Neural cell (in vitro differentiated cells): Measurements from ENCODE around the gene NDEL1. TPM values are rescaled to one million over a fixed set of nuclear protein-coding genes. Genes with fewer than 3 reads are reported as not detected.
A peak's percentile ranks its signal among the peaks of the same experiment; 100 is the strongest.

ENCODE experiments used
- H2AFZ ChIP-seq: fragments of 200-600, 300-800 bp; sonication (generic), shearing (Covaris generic); 2 replicates; pipeline ENCODE4 v1.6.0; 2014; ENCODE audit warnings: low read depth, mild to moderate bottlenecking, antibody characterized with exemption, low read length, moderate library complexity
- H3F3A ChIP-seq: fragments of 200-600 bp; shearing (Covaris generic); 2 replicates; pipeline ENCODE4 v1.6.1; 2016; ENCODE audit warnings: mild to moderate bottlenecking, moderate library complexity, mixed read lengths, antibody characterized with exemption, low read length; ENCODE audit not compliant: insufficient read depth, poor library complexity, severe bottlenecking
- H3K27ac ChIP-seq: fragments of 200-600, 300-800 bp; sonication (generic), shearing (Covaris generic); 2 replicates; pipeline ENCODE4 v1.5.1; 2014; ENCODE audit warnings: mild to moderate bottlenecking, low read length, moderate library complexity
- H3K27me3 ChIP-seq: fragments of 300-800, 200-600 bp; sonication (generic), shearing (Covaris generic); 2 replicates; pipeline ENCODE4 v1.6.0; 2014; ENCODE audit warnings: mild to moderate bottlenecking, low read depth, low read length, moderate library complexity; ENCODE audit not compliant: insufficient read depth
- H3K36me3 ChIP-seq: fragments of 300-800, 200-600 bp; sonication (generic), shearing (Covaris generic); 2 replicates; pipeline ENCODE4 v1.5.1; 2014; ENCODE audit warnings: mild to moderate bottlenecking, antibody characterized with exemption, low read length, moderate library complexity; ENCODE audit not compliant: insufficient read depth
- H3K4me2 ChIP-seq: fragments of 300-800, 200-600 bp; sonication (generic), shearing (Covaris generic); 2 replicates; pipeline ENCODE4 v1.6.0; 2014; ENCODE audit warnings: mild to moderate bottlenecking, low read length
- H3K4me3 ChIP-seq: fragments of 300-800, 200-600 bp; sonication (generic), shearing (Covaris generic); 2 replicates; pipeline ENCODE4 v1.5.1; 2014; ENCODE audit warnings: mild to moderate bottlenecking, low read length, moderate library complexity
- H3K79me2 ChIP-seq: fragments of 200-600 bp; shearing (Covaris generic); replicated peaks from 2 replicates; pipeline ENCODE4 v1.6.0; 2014; ENCODE audit warnings: mild to moderate bottlenecking, low read length, moderate library complexity; ENCODE audit not compliant: insufficient read depth
- H3K9ac ChIP-seq: fragments of 300-800, 200-600 bp; sonication (generic), shearing (Covaris generic); 2 replicates; pipeline ENCODE4 v1.6.1; 2016; ENCODE audit warnings: mild to moderate bottlenecking, low read length, mixed read lengths
- H3K9me2 ChIP-seq: fragments of 200-600 bp; shearing (Covaris generic); 2 replicates; pipeline ENCODE4 v1.6.1; 2016; ENCODE audit warnings: mild to moderate bottlenecking, low read length, mixed read lengths; ENCODE audit not compliant: insufficient read depth
- H3K9me3 ChIP-seq: fragments of 200-600, 300-800 bp; sonication (generic), shearing (Covaris generic); 2 replicates; pipeline ENCODE4 v1.6.1; 2016; ENCODE audit warnings: mild to moderate bottlenecking, mixed run types, low read length, moderate library complexity, mixed read lengths
- H4K20me1 ChIP-seq: fragments of 200-600 bp; shearing (Covaris generic); 2 replicates; pipeline ENCODE4 v1.6.1; 2016; ENCODE audit warnings: mild to moderate bottlenecking, mixed run types; ENCODE audit not compliant: insufficient read depth
- CTCF ChIP-seq: fragments of 450-650 bp; IDR thresholded peaks from 2 replicates; pipeline ENCODE4 v1.5.1; 2014; ENCODE audit warnings: antibody characterized with exemption, mild to moderate bottlenecking, moderate library complexity; ENCODE audit not compliant: poor library complexity, severe bottlenecking
- EP300 ChIP-seq: fragments of 450-650 bp; conservative IDR thresholded peaks from 2 replicates; pipeline ENCODE4 v1.6.1; 2014; ENCODE audit warnings: antibody characterized with exemption, mild to moderate bottlenecking, moderate library complexity; ENCODE audit not compliant: poor library complexity, severe bottlenecking
- EZH2 ChIP-seq: fragments of 200-600, 300-800 bp; shearing (Covaris generic), sonication (generic); IDR thresholded peaks from 2 replicates; pipeline ENCODE4 v1.6.1; 2014; ENCODE audit warnings: antibody characterized with exemption, low read length, borderline replicate concordance, mild to moderate bottlenecking; ENCODE audit not compliant: insufficient read depth, poor library complexity, severe bottlenecking
- MXI1 ChIP-seq: fragments of 450-650 bp; conservative IDR thresholded peaks from 2 replicates; pipeline ENCODE4 v1.6.1; 2014; ENCODE audit warnings: antibody characterized with exemption, mild to moderate bottlenecking; ENCODE audit not compliant: poor library complexity, severe bottlenecking
- POLR2AphosphoS5 ChIP-seq: IDR thresholded peaks from 2 replicates; pipeline ENCODE4 v1.6.1; 2012
- RAD21 ChIP-seq: fragments of 450-650 bp; conservative IDR thresholded peaks from 2 replicates; pipeline ENCODE4 v1.6.1; 2014; ENCODE audit warnings: antibody characterized with exemption, mild to moderate bottlenecking, moderate library complexity
- REST ChIP-seq: IDR thresholded peaks from 2 replicates; pipeline ENCODE4 v1.6.1; 2012; ENCODE audit warnings: borderline replicate concordance
- SMC3 ChIP-seq: fragments of 450-650 bp; conservative IDR thresholded peaks from 2 replicates; pipeline ENCODE4 v1.6.1; 2014; ENCODE audit warnings: antibody characterized with exemption, mild to moderate bottlenecking, moderate library complexity; ENCODE audit not compliant: poor library complexity
- TAF1 ChIP-seq: IDR thresholded peaks from 2 replicates; pipeline ENCODE4 v1.6.1; 2012; ENCODE audit warnings: low read depth
- polyA plus RNA-seq: library from polyadenylated mRNA; depleted of rRNA; stranded (reverse); fragments of >200 nt; gene quantifications from 2 replicates; pipeline ENCODE4 v1.2.3, GENCODE V29; 2014

NDEL1 gene
- polyA plus RNA-seq, 1 donor from 2014 or later, result 25.7 TPM

- Histone ChIP-seq H3K9ac (no peak overlapping the region), H3K27ac (no peak overlapping the region), H2AFZ (no peak overlapping the region), H3K4me3 (no peak overlapping the region), H3K79me2 (no peaks in the 10 kb centered on the region), H4K20me1 (no peaks in the 10 kb centered on the region), H3K27me3 (no peaks in the 10 kb centered on the region), H3K36me3 (no peaks in the 10 kb centered on the region), H3K4me2 (no peak overlapping the region), H3K9me2 (no peaks in the 10 kb centered on the region), H3F3A (no peaks in the 10 kb centered on the region), H3K9me3 (no peaks in the 10 kb centered on the region)
- no peak for TF ChIP-seq EP300
- no peak for TF ChIP-seq REST
- TF ChIP-seq SMC3, result peak; percentile 89
- peak; percentile 85 for TF ChIP-seq CTCF
- TF ChIP-seq MXI1, result no peak
- no peak for TF ChIP-seq POLR2AphosphoS5
- TF ChIP-seq TAF1, result no peak
- TF ChIP-seq EZH2, result no peak
- TF ChIP-seq RAD21, result peak; percentile 77
Observed at GRCh38 chr17:8409966-8410882, 25.5 kb upstream of the NDEL1 start.

- TF ChIP-seq CTCF (no peak), RAD21 (no peak), POLR2AphosphoS5 (no peak), EP300 (no peak), TAF1 (no peak), REST (no peak), MXI1 (no peak), EZH2 (no peak), SMC3 (no peak)
- no peaks in the 10 kb centered on the region for H4K20me1 ChIP-seq
- no peaks in the 10 kb centered on the region for H3K27me3 ChIP-seq
- no peak overlapping the region for H3K27ac ChIP-seq
- H3K79me2 ChIP-seq, result no peaks in the 10 kb centered on the region
- no peak overlapping the region for H3K9ac ChIP-seq
- no peaks in the 10 kb centered on the region for H3K9me3 ChIP-seq
- no peaks in the 10 kb centered on the region for H3K9me2 ChIP-seq
- H3F3A ChIP-seq, result no peaks in the 10 kb centered on the region
- H3K4me3 ChIP-seq, result no peak overlapping the region
- H3K4me2 ChIP-seq, result no peak overlapping the region
- no peaks in the 10 kb centered on the region for H3K36me3 ChIP-seq
- H2AFZ ChIP-seq, result no peak overlapping the region
Observed at GRCh38 chr17:8410883-8411238, 24.8 kb upstream of the NDEL1 start.
